ENCODE data around the gene FDPS.
"Not testable (repeated sequence)": the region's sequence is repeated elsewhere in the genome, so short reads cannot be mapped to it uniquely, and the experiment has no call there.

The FDPS gene

DNA sequence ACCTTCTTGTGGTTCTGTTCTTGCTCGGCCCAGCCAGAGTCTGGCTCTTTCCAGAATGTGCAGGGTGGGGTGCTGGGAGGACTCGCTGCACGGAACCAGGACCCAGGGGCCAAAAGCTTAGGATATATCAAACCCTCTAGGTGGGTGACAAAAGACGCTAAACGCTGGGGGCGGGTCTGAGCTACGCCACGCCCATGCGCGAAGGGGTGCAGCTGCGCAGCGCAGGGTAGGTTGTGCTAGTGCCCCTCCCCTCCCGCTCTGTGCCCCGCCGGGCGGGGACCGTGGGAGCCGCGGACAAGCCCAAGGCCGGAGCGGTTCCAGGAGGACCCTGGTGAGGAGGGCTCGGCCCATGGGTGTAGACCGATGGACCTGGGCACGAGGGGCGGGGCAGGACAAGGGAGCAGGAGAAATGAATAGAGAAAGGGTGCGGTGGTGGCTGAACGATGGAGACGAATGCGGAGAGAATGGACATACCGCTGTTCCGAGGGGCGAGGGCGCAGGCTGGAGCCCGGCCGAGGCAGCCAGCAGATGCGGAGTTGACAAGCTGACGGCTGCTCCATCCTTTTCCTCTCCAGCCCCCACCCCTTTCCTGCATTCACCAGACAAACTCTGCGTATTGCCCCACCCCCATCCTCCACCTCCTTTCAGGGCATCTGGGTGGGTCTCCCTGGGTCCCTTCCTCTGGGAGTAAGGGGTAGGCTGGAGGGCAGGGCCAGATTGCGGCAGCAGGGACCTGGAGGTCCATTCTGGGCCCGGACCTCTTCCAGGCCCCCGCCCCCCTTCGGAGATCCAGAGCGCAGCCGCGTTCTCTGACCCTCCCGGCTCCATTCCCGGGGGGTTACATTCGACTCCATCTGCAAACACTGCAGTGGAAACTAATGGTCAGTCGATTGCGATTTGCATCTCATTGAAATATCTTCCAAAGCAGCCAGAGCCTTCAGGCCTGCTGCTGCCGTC is 12.3 kb downstream of the FDPS start, which contains the start of gene RUSC1:
Gene RUSC1, plus strand, starts transcription at position 234 of the 957 bp plus-strand sequence. CDS start 880 bp downstream, outside the sequence.
- peak in 1 of 2 experiments; percentile 60 for DNase-seq

DNA sequence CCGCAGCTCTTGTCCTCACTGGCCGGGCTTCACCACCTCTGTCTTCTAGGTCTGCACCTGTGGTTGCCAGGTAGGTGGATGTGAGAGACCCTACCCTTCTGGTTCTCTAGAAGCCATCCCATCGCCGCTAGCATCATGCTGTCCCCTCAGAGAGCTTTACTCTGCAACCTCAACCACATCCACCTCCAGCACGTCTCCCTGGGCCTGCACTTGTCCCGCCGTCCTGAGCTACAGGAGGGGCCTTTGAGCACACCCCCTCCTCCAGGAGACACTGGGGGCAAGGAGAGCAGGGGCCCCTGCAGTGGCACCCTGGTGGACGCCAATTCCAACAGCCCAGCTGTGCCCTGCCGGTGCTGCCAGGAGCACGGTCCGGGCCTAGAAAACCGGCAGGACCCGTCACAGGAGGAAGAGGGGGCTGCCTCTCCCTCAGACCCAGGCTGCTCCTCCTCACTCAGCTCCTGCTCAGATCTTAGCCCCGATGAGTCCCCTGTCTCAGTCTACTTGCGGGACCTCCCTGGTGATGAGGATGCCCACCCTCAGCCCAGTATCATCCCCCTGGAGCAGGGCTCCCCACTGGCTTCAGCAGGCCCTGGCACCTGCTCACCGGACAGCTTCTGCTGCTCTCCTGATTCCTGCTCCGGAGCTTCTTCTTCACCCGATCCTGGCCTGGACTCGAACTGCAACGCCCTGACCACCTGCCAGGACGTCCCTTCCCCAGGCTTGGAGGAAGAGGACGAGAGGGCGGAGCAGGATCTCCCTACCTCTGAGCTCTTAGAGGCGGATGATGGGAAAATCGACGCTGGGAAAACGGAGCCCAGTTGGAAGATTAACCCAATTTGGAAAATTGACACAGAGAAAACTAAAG is 13.2 kb downstream of the FDPS start:
- DNase-seq = no peak

- DNase-seq = no peak
Observed at GRCh38 chr1:155322571-155322952, 13.9 kb downstream of the FDPS start.

GRCh38 chr1:155322953-155323728 is 14.5 kb downstream of the FDPS start:
- peak; percentile 87 to 92 for DNase-seq

DNA sequence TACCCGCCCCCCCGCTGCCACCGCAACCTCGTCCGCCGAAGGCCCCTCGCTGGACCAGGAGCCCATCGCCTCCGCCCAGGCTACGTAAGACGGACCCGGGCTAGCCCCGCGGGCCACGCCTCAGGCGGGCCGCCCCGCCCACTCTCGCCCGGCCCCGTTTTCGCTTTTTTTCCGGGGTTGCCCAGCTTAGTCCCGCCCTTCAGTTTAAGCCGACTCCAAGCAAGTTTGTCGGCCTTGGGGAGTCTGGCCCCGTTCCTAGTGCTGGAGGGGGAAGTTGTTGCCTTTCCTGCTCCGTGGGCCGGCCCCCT is 15.0 kb downstream of the FDPS start:
- peak; percentile 62 to 80 for DNase-seq

DNA sequence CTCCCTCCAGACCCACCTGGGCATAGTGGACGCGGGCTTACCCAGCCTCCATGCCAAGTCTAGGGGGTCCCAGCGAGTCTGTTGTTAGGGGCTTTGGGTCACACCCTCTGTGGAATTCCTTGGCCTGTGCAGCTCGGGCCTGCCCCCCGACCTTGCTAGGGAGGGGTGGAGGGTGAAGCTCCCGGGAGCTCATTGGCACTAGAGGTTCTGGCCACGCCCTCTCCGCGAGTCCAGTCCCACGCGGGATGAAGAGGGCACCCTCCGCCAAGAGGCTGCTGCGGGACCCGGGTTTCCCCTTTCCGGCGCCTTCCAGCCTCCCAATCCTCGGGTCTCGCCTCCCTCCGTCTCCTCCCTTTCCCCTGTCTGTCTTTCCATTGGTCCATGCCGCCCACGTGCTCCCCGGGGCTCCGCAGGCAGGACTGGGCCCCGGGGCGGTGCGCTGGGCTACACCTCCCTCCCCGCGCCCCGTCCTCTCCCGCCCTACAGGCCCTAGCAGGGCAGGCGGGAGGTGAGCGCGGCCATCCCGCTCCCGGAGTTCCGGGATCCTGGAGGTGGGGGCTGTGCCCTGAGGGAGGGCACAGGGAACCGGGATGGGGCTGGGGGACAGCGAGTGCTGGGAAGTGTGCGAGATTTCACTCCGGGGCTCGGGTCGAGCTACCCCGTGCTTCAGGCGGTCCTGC is 15.5 kb downstream of the FDPS start:
- peak; percentile 86 to 88 for DNase-seq

GRCh38 chr1:155324717-155325602 is 16.3 kb downstream of the FDPS start:
- DNase-seq = peak; percentile 42 to 59

- DNase-seq = no peak
Observed at GRCh38 chr1:155325603-155325893, 16.9 kb downstream of the FDPS start.

DNA sequence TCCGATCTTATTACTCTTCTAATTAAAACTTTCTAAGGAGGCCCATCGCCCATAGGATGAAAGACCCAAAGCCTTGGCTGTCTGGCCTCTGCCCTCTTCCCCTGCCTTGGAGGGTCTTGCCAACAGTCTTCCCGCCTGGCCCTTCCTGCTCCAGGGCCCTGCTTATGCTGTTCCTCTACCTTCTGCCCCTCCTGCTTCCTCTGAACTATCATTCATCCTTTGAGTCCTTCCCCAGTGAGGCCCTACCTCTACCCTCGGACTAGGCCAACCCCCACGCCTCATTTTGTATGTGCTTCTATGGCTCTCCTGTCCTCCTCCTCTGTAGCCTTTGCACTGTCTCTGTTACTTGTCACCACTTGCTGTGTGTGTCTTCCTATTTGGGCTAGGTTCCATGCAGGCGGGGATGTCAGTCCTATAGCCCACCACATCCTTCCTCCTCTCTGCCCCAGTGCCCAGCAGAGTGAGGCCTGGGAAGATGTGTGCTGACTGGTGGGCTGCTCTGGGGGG is 17.4 kb downstream of the FDPS start:
- no peak for DNase-seq

GRCh38 chr1:155326631-155327037 is 18.0 kb downstream of the FDPS start:
- no peak for DNase-seq

DNA sequence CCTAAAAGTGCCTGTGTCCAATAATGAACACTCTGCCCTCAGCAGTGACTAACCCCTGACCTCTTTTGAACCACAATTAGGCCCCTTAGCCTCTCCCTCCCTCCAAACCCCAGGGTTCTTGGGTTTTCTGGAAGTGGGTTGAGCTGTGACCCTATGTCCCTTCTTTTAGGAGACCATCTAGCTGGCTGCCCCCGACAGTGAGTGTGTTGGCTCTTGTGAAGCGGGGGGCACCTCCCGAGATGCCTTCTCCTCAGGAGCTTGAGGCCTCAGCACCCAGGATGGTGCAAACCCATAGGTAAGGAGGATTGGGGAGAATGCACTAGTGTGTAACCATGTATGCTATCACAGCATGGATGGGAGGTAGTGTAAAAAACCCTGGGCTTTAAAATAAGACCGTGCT is 19.3 kb downstream of the FDPS start:
- no peak for DNase-seq

DNA sequence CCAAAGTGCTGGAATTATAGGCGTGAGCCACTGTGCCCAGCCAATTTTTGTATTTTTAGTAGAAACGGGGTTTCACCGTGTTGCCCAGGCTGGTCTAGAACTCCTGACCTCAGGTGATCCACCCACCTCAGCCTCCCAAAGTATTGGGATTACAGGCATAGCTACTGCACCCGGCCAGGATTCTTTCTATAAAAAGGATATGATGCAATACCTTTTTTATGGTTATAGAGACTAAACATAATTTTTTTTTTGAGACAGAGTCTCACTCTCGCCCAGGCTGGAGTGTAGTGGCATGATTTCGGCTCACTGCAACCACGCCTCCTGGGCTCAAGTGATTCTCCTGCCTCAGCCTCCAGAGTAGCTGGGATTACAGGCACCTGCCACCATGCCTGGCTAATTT is 20.2 kb downstream of the FDPS start:
- DNase-seq = not testable (repeated sequence)

- DNase-seq = no peak
Observed at GRCh38 chr1:155329980-155330598, 21.4 kb downstream of the FDPS start.

GRCh38 chr1:155334962-155335361 is 26.3 kb downstream of the FDPS start:
- DNase-seq = no peak

- DNase-seq = no peak
Observed at GRCh38 chr1:155339515-155340097, 30.9 kb downstream of the FDPS start.

DNA sequence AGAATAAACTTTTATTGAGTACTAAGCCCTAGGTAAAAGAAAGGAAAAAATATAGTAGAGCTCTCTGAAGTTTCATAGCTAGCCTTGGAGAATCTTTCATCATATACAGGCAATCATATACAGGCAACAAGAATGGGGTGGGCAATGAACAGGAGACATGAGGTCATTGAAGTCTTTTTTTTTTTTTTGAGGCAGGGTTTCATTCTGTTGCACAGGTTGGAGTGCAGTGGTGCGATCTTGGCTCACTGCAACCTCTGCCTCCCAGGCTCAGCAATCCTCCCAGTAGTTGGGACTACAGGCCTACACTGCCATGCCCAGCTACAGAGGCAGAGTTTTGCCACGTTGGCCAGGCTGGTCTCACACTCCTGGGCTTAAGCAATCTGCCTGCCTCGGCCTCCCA is 34.2 kb downstream of the FDPS start:
- DNase-seq = no peak

DNA sequence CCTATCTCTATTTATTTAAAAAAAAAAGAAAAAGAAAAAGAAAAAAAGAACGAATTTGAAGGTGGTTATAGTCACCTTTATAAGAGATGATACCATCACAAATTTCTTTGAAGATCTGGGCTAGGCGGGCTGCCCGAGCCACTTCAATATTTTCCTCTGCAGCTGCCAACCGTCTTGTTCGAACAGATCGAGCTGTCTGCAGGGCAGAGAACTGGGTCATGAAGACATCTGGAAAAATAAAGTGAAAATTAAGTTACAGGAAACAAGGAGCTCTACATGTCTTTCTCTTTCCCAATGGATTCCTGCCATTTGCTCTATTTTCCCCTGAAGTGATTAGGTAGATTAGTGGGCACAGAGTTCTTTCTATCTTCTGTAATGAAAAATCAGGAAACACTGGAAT is 44.0 kb downstream of the FDPS start:
- DNase-seq = no peak

GRCh38 chr1:155360051-155360450 is 51.4 kb downstream of the FDPS start:
- no peak for DNase-seq
